NCI-H748 (cell line): Measurements from ENCODE around the gene KHSRP.
A peak's percentile ranks its signal among the peaks of the same experiment; 100 is the strongest.

Source experiments
- DNase-seq: peaks from one replicate; lab custom pipeline; 2025; ENCODE audit not compliant: unreplicated experiment; lab: John Stamatoyannopoulos, UW

Gene KHSRP

DNA sequence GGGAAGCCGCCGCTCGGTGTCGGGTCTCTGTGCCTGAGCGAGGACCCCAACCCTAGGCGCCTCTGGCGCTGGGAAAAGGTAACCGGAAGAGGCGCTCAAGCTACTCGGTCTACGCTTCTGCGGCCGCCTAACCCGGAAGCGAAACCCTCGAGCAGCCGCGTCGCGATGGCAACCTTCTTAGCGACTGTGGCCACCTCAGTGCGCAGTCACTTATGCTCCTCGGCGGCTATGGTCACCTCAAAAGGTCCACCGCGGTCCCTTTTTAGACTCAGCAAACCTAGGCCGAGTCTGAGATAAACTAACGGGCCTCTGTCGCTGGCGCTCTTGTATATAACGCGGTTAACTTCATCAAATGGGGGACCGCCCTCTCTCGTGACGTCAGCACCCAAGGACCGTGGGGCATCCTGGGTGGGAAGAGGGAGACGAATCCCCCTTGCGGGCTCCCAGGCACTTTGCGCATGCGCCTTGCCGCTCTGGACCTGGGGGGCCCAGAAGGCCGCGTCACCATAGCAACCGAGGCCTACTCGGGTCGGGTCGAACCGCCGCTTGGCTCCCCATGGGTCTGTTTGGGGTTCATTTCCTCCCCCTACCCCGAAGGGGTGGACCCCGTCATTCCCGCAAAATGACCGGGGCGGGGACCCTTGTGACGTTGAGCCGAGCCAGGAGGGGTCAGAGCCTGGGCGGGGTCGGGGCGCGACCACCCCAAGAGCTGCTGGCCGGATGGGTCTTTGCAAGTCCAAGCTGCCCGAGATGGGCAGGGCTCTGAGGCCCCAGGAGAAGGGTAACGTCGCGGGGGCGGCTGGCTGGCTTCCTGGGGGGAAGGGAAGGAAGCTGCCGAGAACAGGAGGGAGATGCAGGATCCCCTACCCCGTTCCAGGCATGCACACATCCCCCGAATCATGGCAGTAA is 31.3 kb downstream of the KHSRP start, which contains the start of gene GTF2F1:
Gene GTF2F1, minus strand, starts transcription at position 91 of the 909 bp plus-strand sequence. CDS start 169 bp downstream, outside the sequence.
- peak; percentile 92 for DNase-seq

DNA sequence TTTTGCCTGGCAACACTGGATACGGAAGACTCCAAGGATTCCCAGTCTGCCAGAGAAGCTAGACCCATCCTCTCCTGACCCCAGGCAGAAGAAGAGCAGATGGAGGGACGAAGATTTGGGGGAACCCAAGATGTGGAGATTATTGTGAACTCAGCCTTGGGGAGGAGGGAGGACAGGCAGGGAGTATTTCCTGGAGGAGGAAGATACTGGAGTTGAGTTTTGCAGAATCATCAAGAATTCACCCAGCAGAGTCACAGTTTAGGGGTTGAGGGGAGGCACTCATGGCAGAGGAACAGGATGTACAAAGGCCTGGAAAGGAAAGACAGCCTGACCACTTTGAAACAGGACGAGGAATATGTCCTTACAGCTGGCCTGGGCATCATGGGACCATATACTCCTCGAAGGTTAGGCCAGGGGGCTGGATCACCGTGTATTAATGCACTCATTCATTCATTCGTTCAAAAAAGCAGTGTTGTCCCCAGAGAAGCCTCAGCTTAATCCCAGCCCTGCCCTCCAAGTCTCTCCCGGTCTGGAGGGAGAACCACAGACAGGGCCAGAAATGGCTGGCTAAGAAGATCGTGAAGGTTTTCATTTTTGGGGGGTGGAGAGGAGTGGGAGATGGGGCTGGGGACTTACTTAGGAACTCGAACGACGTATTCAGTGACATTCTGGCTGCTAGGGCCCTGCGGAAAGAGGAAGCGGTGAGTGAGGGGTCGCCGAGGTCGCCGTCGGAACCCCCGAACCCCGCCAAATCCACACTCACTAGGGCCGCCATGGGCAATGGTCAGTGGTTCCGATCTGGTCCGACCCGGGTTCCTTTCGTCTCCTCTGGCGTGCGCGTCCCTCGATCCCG is 32.2 kb downstream of the KHSRP start:
- no peak for DNase-seq

DNA sequence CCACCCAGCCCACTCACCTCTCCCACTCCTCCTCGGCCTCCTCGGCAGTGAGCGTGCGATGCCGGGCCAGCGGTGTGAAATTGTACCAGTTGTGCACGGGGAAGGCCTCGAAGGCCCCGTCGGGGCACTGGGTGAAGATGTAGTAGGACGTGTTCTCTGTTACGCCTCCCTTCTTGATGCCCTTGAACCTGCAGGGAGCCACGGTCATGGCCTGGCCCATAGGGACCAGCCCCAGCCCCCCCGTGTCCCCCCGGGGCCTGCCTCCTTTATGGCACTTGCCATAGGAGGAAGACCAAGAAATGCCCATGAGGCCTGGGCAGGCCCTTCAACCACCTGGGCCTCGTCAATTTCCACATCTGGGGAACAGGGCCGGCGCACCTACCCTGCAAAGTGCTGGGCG is 37.2 kb downstream of the KHSRP start:
- DNase-seq = no peak

DNA sequence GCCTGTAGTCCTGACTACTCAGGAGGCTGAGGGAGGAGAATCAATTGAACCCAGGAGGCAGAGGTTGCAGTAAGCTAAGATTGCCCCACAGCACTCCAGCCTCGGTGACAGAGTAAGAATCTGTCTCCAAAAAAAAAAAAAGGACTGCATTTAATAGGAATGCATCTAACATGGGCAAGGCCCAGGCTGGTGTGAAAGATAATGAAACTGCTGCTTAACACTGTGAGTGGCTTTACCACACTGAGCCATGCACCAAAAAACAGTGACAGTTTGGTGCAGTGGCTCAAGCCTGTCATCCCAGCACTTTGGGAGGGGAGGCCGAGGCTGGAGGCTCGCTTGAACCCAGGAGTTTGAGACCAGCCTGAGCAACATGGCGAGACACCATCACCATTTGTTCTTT is 40.2 kb downstream of the KHSRP start:
- no peak for DNase-seq

DNA sequence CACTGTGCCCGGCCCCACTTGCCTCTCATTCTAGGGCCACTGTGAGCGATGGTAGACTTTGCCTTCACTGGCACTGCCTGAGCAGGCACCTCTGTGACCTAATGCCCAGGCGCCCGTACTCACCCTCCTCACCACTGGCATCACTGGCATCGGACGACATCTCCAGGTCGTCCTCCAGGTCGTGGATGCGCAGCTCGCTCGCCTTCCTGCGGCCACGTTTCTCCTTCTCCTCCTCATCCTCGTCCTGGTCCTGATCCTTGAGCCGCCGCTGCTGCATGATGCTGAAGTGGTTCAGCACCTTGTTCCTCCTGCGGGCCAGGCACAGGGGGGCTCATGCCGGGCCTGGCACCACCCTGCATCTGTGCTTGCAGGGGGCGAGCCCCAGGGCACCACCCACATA is 41.4 kb downstream of the KHSRP start:
- no peak for DNase-seq

DNA sequence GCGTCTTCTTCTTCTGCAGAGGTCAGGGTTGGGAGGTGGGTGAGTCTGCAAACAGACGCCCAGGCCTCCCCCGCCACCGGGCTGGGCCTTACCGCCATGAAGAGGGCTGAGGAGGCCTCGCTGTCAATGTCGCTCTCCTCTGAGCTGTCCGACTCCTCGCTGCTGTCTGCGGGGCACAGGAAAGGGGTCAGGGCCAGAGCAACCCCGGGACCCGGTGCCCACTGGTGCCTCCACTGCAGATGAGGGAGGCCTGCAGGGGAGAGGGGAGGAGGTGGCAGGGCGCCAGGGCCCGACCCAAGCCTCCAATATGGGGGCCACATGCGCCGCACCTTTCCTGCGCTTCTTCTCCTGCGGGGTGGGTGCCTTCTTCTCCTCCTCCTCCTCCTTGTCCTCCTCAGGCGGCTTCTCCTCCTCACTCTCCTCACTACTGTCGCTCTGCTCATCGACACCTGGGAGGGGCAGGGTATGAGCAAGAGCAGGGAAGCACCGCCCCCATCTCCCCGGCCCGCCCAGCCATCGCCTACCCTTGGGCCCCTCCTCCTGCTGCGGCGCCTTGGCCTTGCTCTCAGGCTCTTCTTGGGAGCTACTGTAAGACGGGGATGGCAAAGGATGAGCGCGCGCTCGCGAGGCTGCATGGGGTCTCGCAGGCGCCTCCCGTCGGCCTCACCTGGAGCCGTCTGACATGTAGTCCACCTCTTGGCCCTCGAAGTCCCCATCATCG is 43.4 kb downstream of the KHSRP start:
- DNase-seq = no peak

DNA sequence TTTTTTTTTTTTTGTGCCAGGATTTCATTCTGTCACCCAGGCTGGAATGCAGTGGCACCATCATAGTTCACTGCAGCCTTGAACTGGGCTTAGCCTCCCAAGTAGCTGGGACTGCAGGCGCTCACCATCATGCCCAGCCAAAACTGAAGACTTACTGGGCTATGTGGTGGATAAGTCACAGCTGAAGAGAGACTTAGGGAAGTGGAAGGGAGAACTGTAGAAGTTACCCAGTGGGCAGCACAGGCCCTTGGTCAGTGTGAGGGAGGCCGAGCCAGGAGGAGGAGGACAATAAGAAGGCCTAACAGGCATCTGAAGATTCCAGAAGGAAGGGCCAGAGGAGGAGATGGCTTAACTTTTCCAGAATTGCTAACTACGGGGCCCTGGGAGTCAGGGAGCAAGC is 44.9 kb downstream of the KHSRP start:
- no peak for DNase-seq

DNA sequence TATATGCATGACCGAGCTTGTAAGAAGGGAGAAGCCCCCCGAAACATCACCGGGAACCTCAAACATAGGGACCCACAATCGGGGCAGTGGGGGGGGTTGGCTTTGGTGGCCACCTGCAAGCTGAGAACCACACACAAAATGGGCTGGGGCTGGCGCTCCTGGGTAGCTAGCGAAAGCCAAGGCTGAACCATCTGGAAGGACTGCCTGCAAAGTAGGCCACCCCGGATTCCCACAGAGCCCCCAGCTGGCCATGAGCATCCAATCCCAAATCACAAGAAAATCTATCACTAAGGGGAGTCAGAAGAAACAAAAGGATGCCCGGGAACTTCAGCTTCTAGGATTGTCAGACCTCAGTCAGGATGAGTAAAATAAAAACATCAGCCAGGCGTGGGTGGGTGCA is 46.1 kb downstream of the KHSRP start:
- DNase-seq = no peak

DNA sequence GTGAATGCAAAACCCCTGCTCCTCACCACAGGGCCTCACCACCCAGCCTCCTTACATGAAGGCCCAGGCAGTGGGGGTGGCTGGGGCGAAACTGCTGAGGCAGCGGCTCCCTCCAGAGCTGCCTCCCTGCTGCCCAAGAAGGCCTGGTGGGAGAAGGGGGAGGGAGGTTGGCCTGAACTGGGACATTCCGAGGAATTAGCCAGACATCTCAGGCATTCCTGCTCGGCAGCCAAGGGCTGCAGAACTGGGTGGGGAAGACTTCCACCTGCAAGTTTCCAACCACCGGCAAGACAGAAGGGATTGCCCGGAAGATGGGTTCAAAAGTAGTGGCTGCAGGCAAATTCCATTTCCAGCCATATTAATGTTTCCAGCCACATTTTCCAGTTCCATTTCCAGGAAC is 46.6 kb downstream of the KHSRP start:
- no peak for DNase-seq

DNA sequence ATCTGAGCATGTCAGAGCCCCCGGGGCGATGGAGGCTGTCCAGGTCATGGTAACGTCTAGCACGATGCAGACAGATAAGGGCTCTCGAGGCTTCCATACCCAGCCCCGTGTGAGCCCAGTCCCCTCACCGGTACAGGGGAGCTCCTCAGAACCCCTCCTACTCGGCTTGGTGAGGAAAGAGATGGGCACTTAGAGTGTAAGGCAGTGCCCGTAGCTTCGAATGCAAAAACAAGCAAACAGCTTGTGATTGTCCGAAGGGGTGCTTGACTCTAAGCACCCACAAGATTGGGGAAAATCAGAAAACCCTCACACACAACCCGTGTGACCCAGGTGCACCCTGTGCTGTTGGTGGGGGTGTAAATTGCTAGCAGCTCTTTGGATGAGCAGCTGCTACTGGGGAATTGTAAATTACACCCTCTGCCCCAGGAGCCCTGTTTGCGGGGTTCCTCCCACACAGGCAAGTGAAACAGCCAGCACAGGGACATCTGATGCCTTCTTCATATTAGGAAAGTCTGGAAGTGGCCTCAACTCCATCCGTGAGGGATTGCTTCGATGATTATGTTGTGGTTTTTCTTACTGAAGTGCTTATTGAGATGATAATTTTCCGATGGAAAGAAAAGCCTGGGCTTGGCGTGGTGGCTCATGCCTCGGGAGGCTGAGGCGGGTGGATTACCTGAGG is 48.0 kb downstream of the KHSRP start:
- no peak for DNase-seq

DNA sequence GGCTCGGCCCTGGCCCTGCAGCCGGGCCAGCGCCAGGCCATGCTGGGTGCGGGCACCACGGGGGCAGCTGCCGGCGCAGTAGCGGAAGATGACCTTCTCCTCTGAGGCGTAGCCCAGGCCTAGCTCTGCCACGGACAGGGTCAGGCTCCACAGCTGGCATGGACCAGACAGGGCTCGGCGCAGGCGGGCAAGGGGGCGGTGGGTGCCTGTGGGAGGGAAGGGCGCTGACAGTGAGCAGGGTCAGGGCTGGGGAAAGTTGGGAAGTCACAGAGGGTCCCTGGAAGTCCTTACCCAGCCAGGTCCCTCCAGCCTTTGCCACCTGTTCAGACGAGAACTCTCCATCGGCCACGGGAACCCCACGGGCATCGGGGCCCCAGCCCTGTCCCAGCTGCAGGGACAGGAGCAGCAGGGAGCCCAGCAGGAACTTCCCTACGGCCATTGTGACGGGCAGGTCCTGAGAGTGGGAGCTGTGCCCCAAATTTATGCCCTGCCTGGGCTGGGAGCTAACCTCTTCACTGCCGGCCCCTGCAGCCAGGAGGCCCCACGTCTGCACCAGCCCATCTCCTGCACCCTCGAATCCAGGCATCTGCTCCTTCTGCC is 49.1 kb downstream of the KHSRP start, which contains the start of gene PSPN:
Gene PSPN, minus strand, starts transcription at position 523 of the 600 bp plus-strand sequence. Its CDS starts 84 bp downstream, at position 439.
- DNase-seq = no peak

DNA sequence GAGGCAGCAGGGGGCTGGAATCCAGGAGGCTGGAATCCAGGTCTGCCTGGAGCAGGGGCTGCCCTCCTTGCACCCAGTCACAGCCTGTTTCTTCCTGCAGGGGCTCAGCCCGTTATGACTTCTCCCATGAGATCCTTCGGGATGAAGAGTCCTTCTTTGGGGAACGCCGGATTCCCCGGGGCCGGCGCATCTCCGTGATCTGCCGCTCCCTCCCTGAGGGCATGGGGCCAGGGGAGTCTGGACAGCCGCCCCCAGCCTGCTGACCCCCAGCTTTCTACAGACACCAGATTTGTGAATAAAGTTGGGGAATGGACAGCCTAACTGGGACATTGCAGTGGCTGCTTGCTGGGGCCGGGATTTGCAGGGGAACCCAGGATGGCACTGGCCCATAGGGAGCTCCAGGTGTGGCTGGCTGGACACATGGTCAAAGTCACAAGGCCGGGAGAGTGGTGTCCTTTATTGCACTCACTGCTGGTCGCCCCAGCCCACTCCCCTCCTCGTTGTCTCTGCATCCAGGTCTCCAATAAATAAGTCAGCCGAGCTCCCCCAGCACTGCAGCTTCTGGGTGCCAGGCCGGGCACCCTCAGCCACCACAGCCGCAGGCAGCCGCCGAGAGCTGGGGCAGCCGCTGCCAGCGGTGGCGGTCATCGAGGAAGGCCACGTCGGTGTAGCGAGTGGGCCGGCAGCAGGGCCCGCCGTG is 49.8 kb downstream of the KHSRP start:
- no peak for DNase-seq

DNA sequence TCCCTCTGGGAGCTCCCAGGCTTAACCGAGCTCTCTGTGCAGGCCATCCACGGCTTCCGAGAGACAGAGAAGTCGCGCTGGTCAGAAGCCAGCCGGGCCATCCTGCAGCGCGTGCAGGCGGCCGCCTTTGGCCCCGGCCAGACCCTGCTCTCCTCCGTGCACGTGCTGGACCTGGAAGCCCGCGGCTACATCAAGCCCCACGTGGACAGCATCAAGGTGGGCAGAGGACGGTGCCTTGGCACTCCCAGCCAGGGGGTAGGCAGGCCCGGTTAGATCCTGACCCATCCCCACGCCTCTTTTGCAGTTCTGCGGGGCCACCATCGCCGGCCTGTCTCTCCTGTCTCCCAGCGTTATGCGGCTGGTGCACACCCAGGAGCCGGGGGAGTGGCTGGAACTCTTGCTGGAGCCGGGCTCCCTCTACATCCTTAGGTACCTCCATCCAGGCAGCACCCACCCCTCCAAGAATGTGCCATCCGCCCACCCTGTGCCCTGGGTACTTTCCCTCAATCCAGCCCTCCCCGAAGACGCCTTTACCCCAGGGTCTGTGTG is 50.4 kb downstream of the KHSRP start:
- no peak for DNase-seq

DNA sequence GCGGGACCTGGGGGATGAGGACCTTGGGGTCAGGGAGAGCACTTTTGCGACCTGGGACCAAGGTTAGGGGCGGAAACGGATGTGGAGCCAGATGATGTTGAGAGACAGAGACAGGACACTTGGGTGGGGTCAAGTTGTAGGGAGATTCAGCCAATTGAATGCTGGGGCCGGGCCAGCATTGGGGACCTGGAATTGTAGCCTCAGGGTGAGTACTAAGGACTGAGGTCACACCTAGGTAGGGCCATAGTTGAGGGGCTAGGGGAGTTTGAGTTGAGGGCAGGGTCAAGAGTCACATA is 50.9 kb downstream of the KHSRP start:
- DNase-seq = no peak

DNA sequence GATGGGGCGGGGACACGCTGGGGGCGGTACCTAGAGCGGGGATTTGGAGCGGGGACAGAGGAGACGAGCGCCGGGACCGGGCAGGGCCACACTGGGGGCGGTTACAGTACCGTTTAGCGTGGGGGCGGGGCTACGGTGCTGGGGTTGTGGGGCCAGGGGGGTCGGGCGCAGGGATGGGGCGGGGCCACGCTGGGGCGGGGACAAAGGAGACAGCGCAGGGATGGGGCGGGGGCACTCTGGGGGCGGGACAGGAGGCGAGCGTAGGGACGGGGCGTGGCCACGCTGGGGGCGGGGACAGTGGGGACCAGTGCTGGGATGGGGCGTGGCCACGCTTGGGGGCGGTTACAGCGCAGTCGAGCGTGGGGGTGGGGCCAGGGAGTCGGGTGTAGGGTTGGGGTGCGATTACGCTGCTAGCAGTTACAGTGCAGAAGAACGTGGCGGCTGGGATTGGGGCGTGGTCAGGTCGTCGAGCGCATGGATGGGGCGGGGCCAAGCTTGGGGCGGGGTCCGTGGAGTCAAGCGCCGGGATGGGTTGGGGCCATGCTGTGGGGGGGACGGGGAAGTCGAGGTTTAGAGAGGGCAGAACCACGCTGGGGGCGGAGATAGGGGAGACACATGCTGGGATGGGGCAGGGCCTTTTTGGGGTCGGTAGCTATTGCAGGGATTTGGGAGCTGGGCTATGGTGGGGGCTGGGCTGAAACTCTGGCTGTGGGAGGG is 51.4 kb downstream of the KHSRP start:
- DNase-seq = peak; percentile 92

DNA sequence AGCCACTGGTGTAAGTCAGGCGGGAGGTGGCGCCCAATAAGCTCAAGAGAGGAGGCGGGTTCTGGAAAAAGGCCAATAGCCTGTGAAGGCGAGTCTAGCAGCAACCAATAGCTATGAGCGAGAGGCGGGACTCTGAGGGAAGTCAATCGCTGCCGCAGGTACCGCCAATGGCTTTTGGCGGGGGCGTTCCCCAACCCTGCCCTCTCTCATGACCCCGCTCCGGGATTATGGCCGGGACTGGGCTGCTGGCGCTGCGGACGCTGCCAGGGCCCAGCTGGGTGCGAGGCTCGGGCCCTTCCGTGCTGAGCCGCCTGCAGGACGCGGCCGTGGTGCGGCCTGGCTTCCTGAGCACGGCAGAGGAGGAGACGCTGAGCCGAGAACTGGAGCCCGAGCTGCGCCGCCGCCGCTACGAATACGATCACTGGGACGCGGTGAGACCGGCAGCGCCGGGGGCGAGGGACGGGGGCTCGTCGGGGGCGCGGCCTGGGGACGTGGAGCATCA is 52.0 kb downstream of the KHSRP start, which contains the start of gene ALKBH7:
Gene ALKBH7, plus strand, starts transcription at position 201 of the 502 bp plus-strand sequence. Its CDS starts 27 bp downstream, at position 228.
- DNase-seq = peak; percentile 99

DNA sequence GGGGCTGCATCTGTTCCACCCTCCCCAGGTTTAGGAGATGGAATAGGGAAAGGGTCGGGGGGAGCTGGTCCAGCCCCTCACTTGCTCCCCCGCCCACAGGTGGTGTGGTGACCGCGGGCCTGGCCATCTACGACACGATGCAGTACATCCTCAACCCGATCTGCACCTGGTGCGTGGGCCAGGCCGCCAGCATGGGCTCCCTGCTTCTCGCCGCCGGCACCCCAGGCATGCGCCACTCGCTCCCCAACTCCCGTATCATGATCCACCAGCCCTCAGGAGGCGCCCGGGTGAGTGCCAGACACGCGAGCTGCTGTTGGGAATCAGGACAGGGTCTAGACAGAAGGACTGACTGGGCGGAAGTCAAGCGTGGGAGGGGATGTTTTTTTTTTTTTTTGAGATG is 60.3 kb downstream of the KHSRP start:
- no peak for DNase-seq
